SK-N-SH (cell line): Measurements from ENCODE around the gene USP14. TPM values are rescaled to one million over a fixed set of nuclear protein-coding genes. Genes with fewer than 3 reads are reported as not detected.

ENCODE experiments used
- CTCF ChIA-PET: fragments of 300-600, 350-600 bp; formaldehyde crosslinking; extraction: SDS; loops from one replicate; lab custom pipeline; 2021; lab: Yijun Ruan, JAX
- POLR2A ChIA-PET: fragments of 350-600 bp; sonication (Branson Sonifier 250); formaldehyde crosslinking; extraction: SDS; loops from one replicate; lab custom pipeline; 2020; ENCODE audit warnings: antibody characterized with exemption, inconsistent platforms; lab: Yijun Ruan, JAX
- DNase-seq: peaks from one replicate; pipeline ENCODE4 v3.0.0; 2012
- H2AFZ ChIP-seq: fragments of 200-600 bp; sonication (generic); 2 replicates; pipeline ENCODE4 v1.8.1; 2016; ENCODE audit warnings: antibody characterized with exemption, mild to moderate bottlenecking, low read depth
- H3F3A ChIP-seq: fragments of 200-600 bp; sonication (generic); replicated peaks from 2 replicates; pipeline ENCODE3; 2016; ENCODE audit warnings: antibody characterized with exemption, mild to moderate bottlenecking; ENCODE audit not compliant: insufficient read depth
- H3K27ac ChIP-seq, 2 experiments: fragments of 200-500 bp in 1 of 2; fragments of 200-600 bp in 1 of 2; sonication (Bioruptor generic) in 1 of 2; sonication (generic), shearing (Covaris generic) in 1 of 2; 2 replicates each; pipeline versions ENCODE4 v1.5.1 to v1.6.1; 2014 to 2016; ENCODE audit warnings: low read depth in 2 of 2, inconsistent platforms in 1 of 2, low read length in 1 of 2, mild to moderate bottlenecking in 1 of 2, mixed read lengths in 1 of 2
- H3K27me3 ChIP-seq: fragments of 200-600 bp; sonication (generic), shearing (Covaris generic); 2 replicates; pipeline ENCODE4 v1.6.1; 2016; ENCODE audit warnings: mixed run types; ENCODE audit not compliant: insufficient read depth
- H3K36me3 ChIP-seq, 2 experiments: fragments of 200-500 bp in 1 of 2; fragments of 200-600 bp in 1 of 2; sonication (Bioruptor generic) in 1 of 2; sonication (generic) in 1 of 2; replicated peaks in 1 of 2; 2 replicates each; pipeline versions ENCODE3 to v1.5.1; 2014 to 2016; ENCODE audit warnings: low read length in 1 of 2, mild to moderate bottlenecking in 1 of 2; ENCODE audit not compliant: insufficient read depth in 2 of 2, control insufficient read depth in 1 of 2
- H3K4me1 ChIP-seq, 2 experiments: fragments of 200-500 bp in 1 of 2; fragments of 200-600 bp in 1 of 2; sonication (Bioruptor generic) in 1 of 2; sonication (generic), shearing (Covaris generic) in 1 of 2; 2 replicates each; pipeline versions ENCODE4 v1.5.1 to v1.6.1; 2014 to 2016; ENCODE audit warnings: low read depth in 1 of 2, low read length in 1 of 2, mixed run types in 1 of 2; ENCODE audit not compliant: insufficient read depth in 2 of 2, control insufficient read depth in 1 of 2
- H3K4me2 ChIP-seq: fragments of 200-600 bp; sonication (generic), shearing (Covaris generic); 2 replicates; pipeline ENCODE4 v1.6.1; 2017; ENCODE audit warnings: mixed run types
- H3K4me3 ChIP-seq, 2 experiments: fragments of 200-500 bp in 1 of 2; fragments of 200-600 bp in 1 of 2; sonication (Bioruptor generic) in 1 of 2; sonication (generic), shearing (Covaris generic) in 1 of 2; 2 replicates each; pipeline versions ENCODE4 v1.5.1 to v1.8.1; 2014 to 2016; ENCODE audit warnings: low read depth in 2 of 2, inconsistent platforms in 1 of 2, low read length in 1 of 2, mild to moderate bottlenecking in 1 of 2, mixed read lengths in 1 of 2, moderate library complexity in 1 of 2
- H3K79me2 ChIP-seq: fragments of 200-600 bp; sonication (generic); 2 replicates; pipeline ENCODE4 v1.8.1; 2017; ENCODE audit warnings: mild to moderate bottlenecking; ENCODE audit not compliant: insufficient read depth
- H3K9ac ChIP-seq: fragments of 200-600 bp; sonication (generic); 2 replicates; pipeline ENCODE4 v1.6.1; 2017; ENCODE audit warnings: mixed run types
- H3K9me2 ChIP-seq: fragments of 200-600 bp; sonication (generic); 2 replicates; pipeline ENCODE4 v1.6.1; 2017; ENCODE audit warnings: mixed run types
- H3K9me3 ChIP-seq: fragments of 200-600 bp; sonication (generic); 2 replicates; pipeline ENCODE4 v1.6.1; 2017; ENCODE audit warnings: mixed run types, mild to moderate bottlenecking, moderate library complexity
- H4K20me1 ChIP-seq: fragments of 200-600 bp; sonication (generic); 2 replicates; pipeline ENCODE4 v1.6.1; 2017; ENCODE audit warnings: mild to moderate bottlenecking, mixed run types; ENCODE audit not compliant: insufficient read depth
- EP300 ChIP-seq, 2 experiments: IDR thresholded peaks; 2 replicates each; pipeline versions ENCODE4 v1.4.0 to v1.6.1; 2012; ENCODE audit warnings: borderline replicate concordance in 1 of 2, low read depth in 1 of 2, low read length in 1 of 2
- EZH2phosphoT487 ChIP-seq: fragments of 200-600 bp; sonication (generic); IDR thresholded peaks from 2 replicates; pipeline ENCODE4 v1.6.1; 2017; ENCODE audit warnings: low read depth, mixed run types, mild to moderate bottlenecking, antibody characterized with exemption, moderate library complexity, borderline replicate concordance
- GABPA ChIP-seq: IDR thresholded peaks from 2 replicates; pipeline ENCODE4 v1.4.0; 2012; ENCODE audit warnings: low read depth, mild to moderate bottlenecking
- GATA2 ChIP-seq: sonication (generic); formaldehyde crosslinking; IDR thresholded peaks from 2 replicates; pipeline ENCODE4 v1.5.0; 2020; ENCODE audit warnings: mild to moderate bottlenecking, missing genetic modification reagents
- IRF3 ChIP-seq: fragments of 150-350 bp; IDR thresholded peaks from 2 replicates; pipeline ENCODE4 v1.6.1; 2016; ENCODE audit warnings: mild to moderate bottlenecking, low read depth, low read length
- JUND ChIP-seq: IDR thresholded peaks from 2 replicates; pipeline ENCODE4 v1.4.0; 2012
- MXI1 ChIP-seq: IDR thresholded peaks from 2 replicates; pipeline ENCODE4 v1.6.1; 2012; ENCODE audit warnings: mild to moderate bottlenecking, low read depth, low read length, improper control_type of control experiment
- NFIC ChIP-seq: IDR thresholded peaks from 2 replicates; pipeline ENCODE4 v1.4.0; 2012; ENCODE audit warnings: borderline replicate concordance
- PBX3 ChIP-seq: IDR thresholded peaks from 2 replicates; pipeline ENCODE4; 2012
- POLR2AphosphoS5 ChIP-seq: IDR thresholded peaks from 2 replicates; pipeline ENCODE4 v1.6.1; 2012; ENCODE audit warnings: low read depth, low read length
- REST ChIP-seq: IDR thresholded peaks from 2 replicates; pipeline ENCODE4 v1.6.1; 2012; ENCODE audit warnings: mild to moderate bottlenecking, low read depth, low read length, moderate library complexity
- SMC3 ChIP-seq: IDR thresholded peaks from 2 replicates; pipeline ENCODE4 v1.6.1; 2012; ENCODE audit warnings: low read depth, low read length, improper control_type of control experiment
- YY1 ChIP-seq: IDR thresholded peaks from 2 replicates; pipeline ENCODE4 v1.4.0; 2012; ENCODE audit warnings: low read depth, mild to moderate bottlenecking
- WGBS: methylation state at CpG from one replicate; pipeline ENCODE4 v1.1.6; 2017; ENCODE audit warnings: low lambda C conversion rate; 5-methylcytosine and 5-hydroxymethylcytosine counted together
- polyA plus RNA-seq, 3 experiments: library from polyadenylated mRNA; depleted of rRNA; stranded (reverse); fragments of >200 nt; gene quantifications; 2 replicates each; pipeline ENCODE4 v1.2.3, GENCODE V29; 2012
- TF ChIP-seq, protein P1 (sequence below): IDR thresholded peaks from 2 replicates; pipeline ENCODE4 v1.4.0; 2012; ENCODE audit warnings: low read depth, borderline replicate concordance

Gene USP14
- polyA plus RNA-seq, 1 of the 3 experiments (the other 2 are of a cell fraction): 22.0 TPM

- TF ChIP-seq NFIC: no peak
- no peak for TF ChIP-seq REST
- TF ChIP-seq GATA2 (CRISPR knock-in tag): no peak
- no peak for TF ChIP-seq EP300 (IDR thresholded peaks at IDR 0.05; ENCODE audit: borderline replicate concordance in 1 of 2, low read depth in 1 of 2, low read length in 1 of 2)
- TF ChIP-seq SMC3: no peak
- no peak for TF ChIP-seq IRF3
These were observed 2.7 kb upstream of the USP14 start (continued) for GRCh38 chr18:155688-156087.

- H4K20me1 ChIP-seq: peaks cover 24% of the 10 kb centered on the region
- no peak overlapping the region for H3K27ac ChIP-seq
- H3K9ac ChIP-seq: no peak overlapping the region
- no peak overlapping the region for H3K4me2 ChIP-seq
- DNase-seq: no peak
- WGBS: 96% methylated on average over 6 of the region's 6 CpGs
- ChIA-PET CTCF (no interaction called here), POLR2A (no interaction called here)
- no peaks in the 10 kb centered on the region; the same call in 1 of the 2 replicates for H3K27me3 ChIP-seq
- H3K4me3 ChIP-seq: no peak overlapping the region
- H2AFZ ChIP-seq: peak overlapping the region; percentile 42; the same call in 1 of the 2 replicates
- peaks cover 5 to 7% of the 10 kb centered on the region in 2 experiments; a peak in 3 of 4 replicates for H3K4me1 ChIP-seq
- no peaks in the 10 kb centered on the region for H3F3A ChIP-seq
- H3K9me2 ChIP-seq: no peaks in the 10 kb centered on the region
- peaks cover 33% of the 10 kb centered on the region for H3K79me2 ChIP-seq
- H3K9me3 ChIP-seq: no peaks in the 10 kb centered on the region
- no peak for TF ChIP-seq JUND
- no peak for TF ChIP-seq NFIC
- no peak for TF ChIP-seq MXI1
- H3K36me3 ChIP-seq: no peaks in the 10 kb centered on the region
These were observed 1.7 kb upstream of the USP14 start for GRCh38 chr18:156514-157230.

DNA sequence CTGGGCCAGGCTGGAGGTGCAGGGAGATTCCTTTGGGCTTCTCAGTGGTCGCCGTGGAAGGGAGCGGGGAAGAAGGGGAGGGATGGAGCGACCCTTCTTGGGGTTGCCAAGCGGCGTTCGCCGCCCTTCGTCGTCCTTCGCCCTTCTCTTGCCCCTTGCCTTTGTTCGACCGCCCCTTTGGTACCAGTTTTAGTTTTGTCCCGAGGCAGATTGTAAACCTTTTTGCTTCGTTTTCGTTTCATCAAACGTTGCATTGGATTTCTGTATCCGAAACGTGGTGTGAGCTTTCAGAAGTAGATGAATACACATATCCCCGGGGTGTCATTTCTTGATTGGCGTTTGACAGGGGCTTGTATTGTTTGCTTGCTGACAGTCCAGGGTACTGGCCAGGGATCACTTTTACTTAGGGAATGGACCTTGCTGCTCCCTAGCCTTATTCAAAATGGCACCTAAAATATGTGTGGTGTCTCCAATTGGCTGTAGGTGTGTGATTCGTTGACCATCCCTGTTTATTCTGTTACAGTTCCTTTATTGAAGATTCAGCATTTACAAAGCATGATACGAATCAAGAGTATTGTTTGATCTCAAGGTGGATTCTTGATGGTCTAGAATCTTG, 788 bp downstream of the USP14 start:
- ChIA-PET CTCF (no interaction called here), POLR2A (no interaction called here)
- Histone ChIP-seq H3K27me3 (no peaks in the 10 kb centered on the region), H3K9me3 (no peaks in the 10 kb centered on the region), H3K4me3 (peak overlapping the region; percentile 75 to 79), H3K4me2 (peak overlapping the region; percentile 77), H2AFZ (no peak overlapping the region), H3K9ac (peak overlapping the region; percentile 90), H3K4me1 (peaks cover 5 to 7% of the 10 kb centered on the region in 2 experiments; a peak in 3 of 4 replicates), H4K20me1 (peaks cover 37% of the 10 kb centered on the region), H3K79me2 (peaks cover 58% of the 10 kb centered on the region), H3K36me3 (peaks cover 7% of the 10 kb centered on the region in 2 experiments), H3F3A (no peaks in the 10 kb centered on the region), H3K27ac (peak overlapping the region; percentile 4 to 64; a peak in 2 of 4 replicates), H3K9me2 (no peaks in the 10 kb centered on the region)
- TF ChIP-seq, protein P1, sequence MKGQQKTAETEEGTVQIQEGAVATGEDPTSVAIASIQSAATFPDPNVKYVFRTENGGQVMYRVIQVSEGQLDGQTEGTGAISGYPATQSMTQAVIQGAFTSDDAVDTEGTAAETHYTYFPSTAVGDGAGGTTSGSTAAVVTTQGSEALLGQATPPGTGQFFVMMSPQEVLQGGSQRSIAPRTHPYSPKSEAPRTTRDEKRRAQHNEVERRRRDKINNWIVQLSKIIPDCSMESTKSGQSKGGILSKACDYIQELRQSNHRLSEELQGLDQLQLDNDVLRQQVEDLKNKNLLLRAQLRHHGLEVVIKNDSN: no peak
- TF ChIP-seq EZH2phosphoT487: no peak
- no peak for TF ChIP-seq GATA2 (CRISPR knock-in tag)
- no peak for TF ChIP-seq POLR2AphosphoS5
- no peak for TF ChIP-seq PBX3
- TF ChIP-seq GABPA: no peak
- no peak for TF ChIP-seq YY1
- 6% methylated on average over 21 of the region's 23 CpGs for WGBS
- peak; percentile 26 for DNase-seq
